GM19043 (cell line): ENCODE measurements around the gene CBFA2T2.
A peak's percentile ranks its signal among the peaks of the same experiment; 100 is the strongest.
"Not testable (repeated sequence)": the region's sequence is repeated elsewhere in the genome, so short reads cannot be mapped to it uniquely, and the experiment has no call there.

ENCODE experiments used
- ATAC-seq: cut with Tn5 transposase; IDR thresholded peaks from one replicate; pipeline ENCODE4 v1.9.1; 2021; ENCODE audit warnings: low read depth; ENCODE audit not compliant: unreplicated experiment

Gene CBFA2T2

GRCh38 chr20:33541074-33541473 lies 51.2 kb downstream of the CBFA2T2 start:
- ATAC-seq, result no peak

GRCh38 chr20:33541797-33542196 lies 51.9 kb downstream of the CBFA2T2 start:
- no peak for ATAC-seq

GRCh38 chr20:33545763-33546162 lies 55.9 kb downstream of the CBFA2T2 start:
- no peak for ATAC-seq

DNA sequence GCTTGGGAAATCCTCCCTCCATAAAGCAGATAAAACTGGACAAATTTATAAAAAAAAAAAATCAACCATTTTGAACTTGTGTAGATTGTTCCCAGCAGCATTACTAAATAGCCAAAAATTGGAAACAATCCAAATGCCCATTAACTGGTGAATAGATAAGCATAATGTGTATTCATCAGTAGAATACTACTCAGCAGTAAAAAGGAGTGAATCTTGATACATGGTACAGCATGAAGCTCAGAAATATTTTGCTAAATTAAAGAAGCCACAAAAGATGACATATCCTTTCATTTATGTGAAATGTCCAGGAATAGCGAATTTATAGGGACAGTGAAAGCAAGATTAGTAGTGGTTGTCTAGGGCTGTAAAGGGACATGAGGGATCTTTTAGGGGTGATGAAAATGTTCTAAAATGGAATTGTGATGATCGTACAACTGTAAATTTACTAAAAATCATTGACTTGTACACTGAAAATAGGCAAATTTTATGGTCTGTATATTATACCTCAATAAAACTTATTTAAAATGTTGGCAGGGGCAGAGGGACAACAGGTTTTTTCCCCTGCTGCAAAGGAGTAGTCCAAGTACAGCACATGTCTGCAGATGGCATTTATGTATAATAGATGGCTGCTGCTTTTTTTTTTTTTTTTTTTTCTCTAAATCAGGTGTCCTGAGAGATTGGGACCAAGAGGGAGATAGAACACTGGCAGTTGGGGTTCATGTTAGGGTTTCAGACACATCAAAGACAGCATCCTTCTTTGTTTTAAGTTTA lies 59.5 kb downstream of the CBFA2T2 start:
- ATAC-seq, result no peak

GRCh38 chr20:33551778-33552177 lies 61.9 kb downstream of the CBFA2T2 start:
- ATAC-seq, result no peak

GRCh38 chr20:33552519-33552918 lies 62.6 kb downstream of the CBFA2T2 start:
- ATAC-seq, result no peak

- ATAC-seq, result no peak
Observed at GRCh38 chr20:33553516-33553915, 63.6 kb downstream of the CBFA2T2 start.

- ATAC-seq, result peak; percentile 87
Observed at GRCh38 chr20:33554914-33555420, 65.1 kb downstream of the CBFA2T2 start.

- no peak for ATAC-seq
Observed at GRCh38 chr20:33555755-33556154, 65.9 kb downstream of the CBFA2T2 start.

DNA sequence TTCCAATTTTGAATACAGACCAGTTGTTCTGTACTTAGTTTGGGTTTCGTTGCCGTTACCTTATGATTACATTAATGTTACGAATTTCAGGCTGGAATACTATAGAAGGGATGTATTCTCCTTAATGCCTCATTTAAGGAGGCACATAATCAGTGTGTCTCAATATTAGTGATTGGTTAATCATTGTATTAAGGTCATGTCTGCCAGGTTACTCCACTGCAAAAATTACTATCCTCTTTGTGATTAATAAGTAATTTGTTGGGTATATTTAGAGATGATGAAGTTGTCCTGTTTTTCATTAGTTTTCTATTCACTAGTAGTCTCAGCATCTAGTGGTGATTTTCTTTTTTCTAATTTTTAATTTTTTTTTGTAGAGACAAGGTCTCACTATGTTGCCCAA lies 66.3 kb downstream of the CBFA2T2 start:
- no peak for ATAC-seq

- no peak for ATAC-seq
Observed at GRCh38 chr20:33558348-33559144, 68.7 kb downstream of the CBFA2T2 start.

DNA sequence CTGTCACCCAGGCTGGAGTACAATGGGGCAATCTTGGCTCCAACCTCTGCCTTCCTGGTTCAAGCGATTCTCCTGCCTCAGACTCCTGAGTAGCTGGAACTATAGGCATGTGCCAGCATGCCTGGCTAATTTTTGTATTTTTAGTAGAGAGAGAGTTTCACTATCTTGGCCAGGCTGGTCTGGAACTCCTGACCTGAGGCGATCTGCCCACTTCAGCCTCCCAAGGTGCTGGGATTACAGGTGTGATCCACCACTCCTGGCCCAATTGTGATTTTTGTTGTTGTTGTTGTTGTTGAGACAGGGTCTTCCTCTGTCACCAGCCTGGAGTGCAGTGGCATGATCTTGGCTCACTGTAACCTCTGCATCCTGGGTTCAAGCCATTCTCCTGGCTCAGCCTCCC lies 69.3 kb downstream of the CBFA2T2 start:
- no peak for ATAC-seq

GRCh38 chr20:33560026-33560425 lies 70.1 kb downstream of the CBFA2T2 start:
- ATAC-seq, result no peak

DNA sequence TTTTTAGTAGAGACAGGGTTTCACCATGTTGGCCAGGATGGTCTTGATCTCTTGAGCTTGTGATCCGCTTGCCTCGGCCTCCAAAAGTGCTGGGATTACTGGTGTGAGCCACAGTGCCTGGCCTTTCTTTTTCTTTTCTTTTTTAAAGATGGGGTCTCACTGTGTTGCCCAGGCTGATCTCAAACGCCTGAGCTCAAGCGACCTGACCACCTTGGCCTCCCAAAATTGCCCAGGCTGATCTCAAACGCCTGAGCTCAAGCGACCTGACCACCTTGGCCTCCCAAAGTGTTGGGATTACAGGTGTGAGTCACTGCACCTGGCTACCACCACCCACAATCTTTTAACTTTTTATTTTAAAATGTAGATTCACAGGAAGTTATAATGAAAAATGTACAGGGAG lies 71.2 kb downstream of the CBFA2T2 start:
- ATAC-seq, result not testable (repeated sequence)

DNA sequence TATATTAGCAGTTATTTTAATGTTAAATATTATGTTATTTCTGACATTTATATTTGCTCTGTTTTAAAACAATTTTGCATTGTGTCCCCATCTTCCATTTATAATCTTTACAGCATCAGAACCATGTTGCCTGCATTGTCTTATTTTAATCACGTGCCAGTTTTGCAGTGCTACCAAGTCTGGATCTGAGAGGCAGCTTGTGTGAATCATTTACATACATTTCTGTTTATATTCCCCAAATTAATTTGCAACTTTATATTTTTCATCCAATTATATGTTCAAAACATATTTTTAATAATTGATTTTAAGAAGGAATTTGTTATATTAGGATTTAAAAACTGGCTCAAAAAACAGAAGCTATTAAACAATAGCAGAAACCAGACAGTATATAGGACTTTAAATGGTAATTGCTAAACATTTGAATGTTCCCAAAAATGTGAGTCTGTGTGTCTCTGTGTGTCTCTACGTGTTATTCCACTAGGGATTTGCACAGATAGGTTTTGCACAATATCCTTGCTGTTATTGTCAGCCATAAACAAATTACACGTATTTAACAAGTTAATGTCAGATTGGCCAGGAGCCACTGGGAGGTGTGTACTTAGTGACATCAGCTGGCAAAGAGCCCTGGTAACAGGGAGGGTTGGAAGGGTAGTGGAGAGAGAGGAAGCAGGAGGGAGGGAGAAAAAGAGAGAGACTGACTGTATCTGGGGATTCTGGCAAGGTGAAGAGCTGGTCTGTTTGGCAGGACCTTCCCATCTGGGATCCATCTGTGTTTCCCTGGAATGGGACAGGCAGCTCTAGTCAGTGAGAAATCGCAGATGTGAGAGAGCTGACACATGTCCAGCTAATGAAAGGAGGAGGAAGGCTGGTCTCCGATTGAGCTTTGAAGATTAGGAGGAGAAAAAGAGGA lies 72.1 kb downstream of the CBFA2T2 start:
- ATAC-seq, result no peak

- no peak for ATAC-seq
Observed at GRCh38 chr20:33563788-33564187, 73.9 kb downstream of the CBFA2T2 start.

GRCh38 chr20:33566781-33567603 lies 77.1 kb downstream of the CBFA2T2 start:
- no peak for ATAC-seq

- no peak for ATAC-seq
Observed at GRCh38 chr20:33567949-33568348, 78.1 kb downstream of the CBFA2T2 start.

DNA sequence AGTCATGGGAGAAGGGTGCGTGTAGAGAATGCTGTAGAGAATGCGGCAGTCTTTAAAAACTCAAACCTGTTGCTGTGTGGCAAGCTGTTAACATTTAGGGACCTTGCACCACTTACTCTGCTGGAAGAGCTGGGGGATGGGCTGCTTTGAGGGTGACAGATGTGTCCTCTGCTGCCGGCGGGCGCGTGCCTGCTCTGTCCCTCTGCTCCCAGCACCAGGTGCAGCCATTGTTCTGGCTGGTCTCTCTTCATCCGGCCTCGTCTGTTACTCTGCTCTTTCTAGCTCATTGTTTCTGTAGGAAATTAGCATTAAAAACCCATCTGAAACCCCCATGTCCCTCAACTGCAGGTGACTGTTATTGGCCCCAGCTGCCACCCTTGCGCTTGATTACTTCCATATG lies 78.5 kb downstream of the CBFA2T2 start:
- peak; percentile 66 for ATAC-seq
